ENCODE data around the gene PPP2R5A.
A peak's percentile ranks its signal among the peaks of the same experiment; 100 is the strongest.

The PPP2R5A gene

DNA sequence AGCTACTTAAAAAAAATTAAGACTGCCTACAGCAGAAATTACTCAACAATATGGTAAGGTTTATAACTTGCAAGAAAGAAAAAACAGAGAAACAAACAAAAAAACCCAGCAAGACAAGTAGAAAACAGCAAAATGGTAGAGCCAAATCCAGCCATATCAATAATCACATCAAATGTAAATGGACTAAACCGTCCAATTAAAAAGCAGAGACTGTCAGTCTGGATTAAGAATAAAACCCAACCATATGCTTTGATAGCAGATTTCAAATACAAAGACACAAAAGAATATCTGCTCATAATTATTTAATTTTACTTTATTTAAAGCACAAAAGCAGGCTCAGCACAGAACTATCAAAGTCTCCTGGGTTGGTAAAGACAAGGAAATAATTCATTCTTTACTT, 112.0 kb downstream of the PPP2R5A start:
- Histone ChIP-seq H3K27ac (ENCODE audit: poor library complexity, severe bottlenecking) (no peak overlapping the region), H3K4me3 (ENCODE audit: severe bottlenecking) (no peak overlapping the region), H3K9me3 (ENCODE audit: severe bottlenecking) (peaks cover 1% of the 10 kb centered on the region), H3K4me1 (ENCODE audit: insufficient read depth, poor library complexity, severe bottlenecking) (peaks cover 3% of the 10 kb centered on the region), H3K27me3 (ENCODE audit: insufficient read depth, poor library complexity, severe bottlenecking) (no peaks in the 10 kb centered on the region), H3K36me3 (ENCODE audit: low read depth) (no peaks in the 10 kb centered on the region)
- ATAC-seq (ENCODE audit: low read depth) (no peak), DNase-seq (ENCODE audit: low spot score) (no peak)
- TF ChIP-seq CTCF (IDR thresholded peaks at IDR 0.05; ENCODE audit: poor library complexity, severe bottlenecking), result no peak

- Histone ChIP-seq H3K36me3 (ENCODE audit: low read depth) (no peaks in the 10 kb centered on the region), H3K9me3 (ENCODE audit: severe bottlenecking) (peaks cover 1% of the 10 kb centered on the region), H3K4me1 (ENCODE audit: insufficient read depth, poor library complexity, severe bottlenecking) (peaks cover 12% of the 10 kb centered on the region), H3K27ac (ENCODE audit: poor library complexity, severe bottlenecking) (peak overlapping the region; percentile 78), H3K4me3 (ENCODE audit: severe bottlenecking) (no peak overlapping the region), H3K27me3 (ENCODE audit: insufficient read depth, poor library complexity, severe bottlenecking) (no peaks in the 10 kb centered on the region)
- DNase-seq (ENCODE audit: low spot score) (no peak), ATAC-seq (ENCODE audit: low read depth) (no peak)
- no peak for TF ChIP-seq CTCF (IDR thresholded peaks at IDR 0.05; ENCODE audit: poor library complexity, severe bottlenecking)
Observed at GRCh38 chr1:212401042-212401441, 115.8 kb downstream of the PPP2R5A start.

- peaks cover 12% of the 10 kb centered on the region for H3K4me1 ChIP-seq (ENCODE audit: insufficient read depth, poor library complexity, severe bottlenecking)
- H3K36me3 ChIP-seq (ENCODE audit: low read depth), result no peaks in the 10 kb centered on the region
- TF ChIP-seq CTCF (IDR thresholded peaks at IDR 0.05; ENCODE audit: poor library complexity, severe bottlenecking), result no peak
- DNase-seq (ENCODE audit: low spot score), result no peak
- H3K9me3 ChIP-seq (ENCODE audit: severe bottlenecking), result no peaks in the 10 kb centered on the region
- peak overlapping the region; percentile 78 for H3K27ac ChIP-seq (ENCODE audit: poor library complexity, severe bottlenecking)
- no peak overlapping the region for H3K4me3 ChIP-seq (ENCODE audit: severe bottlenecking)
- H3K27me3 ChIP-seq (ENCODE audit: insufficient read depth, poor library complexity, severe bottlenecking), result no peaks in the 10 kb centered on the region
- ATAC-seq (ENCODE audit: low read depth), result peak; percentile 49
Observed at GRCh38 chr1:212401838-212402582, 116.8 kb downstream of the PPP2R5A start.

GRCh38 chr1:212402666-212403321, 117.6 kb downstream of the PPP2R5A start:
- peak overlapping the region; percentile 78 for H3K27ac ChIP-seq (ENCODE audit: poor library complexity, severe bottlenecking)

More at GRCh38 chr1:212402666-212403321, 117.6 kb downstream of the PPP2R5A start:
- H3K4me3 ChIP-seq (ENCODE audit: severe bottlenecking), result no peak overlapping the region
- H3K27me3 ChIP-seq (ENCODE audit: insufficient read depth, poor library complexity, severe bottlenecking), result no peaks in the 10 kb centered on the region
- H3K9me3 ChIP-seq (ENCODE audit: severe bottlenecking), result no peaks in the 10 kb centered on the region
- no peaks in the 10 kb centered on the region; the same call in 1 of the 2 replicates for H3K36me3 ChIP-seq (ENCODE audit: low read depth)
- ATAC-seq (ENCODE audit: low read depth), result no peak
- no peak for TF ChIP-seq CTCF (IDR thresholded peaks at IDR 0.05; ENCODE audit: poor library complexity, severe bottlenecking)
- H3K4me1 ChIP-seq (ENCODE audit: insufficient read depth, poor library complexity, severe bottlenecking), result peaks cover 12% of the 10 kb centered on the region
- no peak for DNase-seq (ENCODE audit: low spot score)
